LHCN-M2 (cell line): Measurements from ENCODE around the gene CNTN1. TPM values are rescaled to one million over a fixed set of nuclear protein-coding genes. Genes with fewer than 3 reads are reported as not detected.

Experiments used
- DNase-seq: peaks from one replicate; pipeline ENCODE4 v3.0.0-alpha.2; 2012; ENCODE audit warnings: low read depth
- total RNA-seq: library from RNA; depleted of rRNA; stranded (reverse); fragments of >200 nt; gene quantifications from 2 replicates; pipeline ENCODE4 v1.2.3, GENCODE V29; 2014

Gene CNTN1
- total RNA-seq, 1 experiment from 2014 or later = not detected

GRCh38 chr12:41103614-41104013, 411.4 kb downstream of the CNTN1 start:
- no peak for DNase-seq

GRCh38 chr12:41106315-41106714, 414.1 kb downstream of the CNTN1 start:
- DNase-seq = no peak

DNA sequence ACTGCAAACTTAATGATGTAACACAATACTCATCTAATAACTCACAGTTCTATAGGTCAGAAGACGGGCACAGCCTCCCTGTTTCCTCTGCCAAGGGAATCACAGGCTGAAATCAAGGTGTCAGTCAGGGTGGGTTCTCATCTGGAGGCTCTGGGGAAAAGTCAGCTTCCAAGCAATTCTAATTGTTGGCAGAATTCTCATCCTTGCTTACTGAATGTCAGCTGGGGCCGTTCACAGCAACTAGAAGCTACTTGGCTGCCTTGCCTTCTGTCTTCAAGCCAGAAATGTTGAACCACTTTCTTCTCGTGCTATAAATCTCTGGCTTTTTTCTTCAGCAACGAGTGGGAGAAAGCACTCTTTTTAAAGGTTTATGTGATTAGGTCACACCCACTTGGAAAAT, 415.8 kb downstream of the CNTN1 start:
- no peak for DNase-seq

- DNase-seq = no peak
Measured at GRCh38 chr12:41112903-41113302, 420.7 kb downstream of the CNTN1 start.

- DNase-seq = no peak
Measured at GRCh38 chr12:41120211-41120610, 428.0 kb downstream of the CNTN1 start.

DNA sequence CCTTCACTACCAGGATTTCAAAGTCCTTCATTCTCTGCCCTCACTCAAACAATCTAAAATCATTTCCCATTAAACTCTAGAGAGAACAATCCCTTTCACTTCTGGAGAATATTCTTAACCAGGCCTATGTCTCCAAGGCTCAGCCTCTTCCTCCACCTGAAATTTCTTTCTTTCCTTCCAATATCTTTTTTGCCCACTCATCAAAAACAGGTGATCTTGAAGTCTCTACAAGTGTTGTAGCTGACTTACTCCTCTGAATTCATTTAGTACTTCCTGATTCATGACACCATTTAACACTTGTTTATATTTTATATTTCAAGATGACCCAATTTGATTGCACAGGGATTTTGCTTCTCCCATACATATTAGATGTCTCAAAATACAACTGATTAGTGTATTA, 429.1 kb downstream of the CNTN1 start:
- DNase-seq = no peak
